Stimulated activated effector memory CD8-positive, alpha-beta T cell treated with anti-CD3 and anti-CD28 coated beads, Interleukin-12 subunit alpha, Interleukin-12 subunit beta, amount 100 ng/mL, for 72 hours (primary cell): Measurements from ENCODE around the gene IL5RA.
A peak's percentile ranks its signal among the peaks of the same experiment; 100 is the strongest.

Source experiments
- ATAC-seq: fragments of 150-1000 bp; cut with Tn5 transposase; 2 replicates; pipeline ENCODE4 v1.10.0; 2021
- DNase-seq, 2 donors: peaks; one replicate each; pipeline ENCODE4 v3.0.0; 2021 to 2022; ENCODE audit warnings: low spot score in 2 of 2
- H3K27ac Mint-ChIP-seq: one replicate; pipeline ENCODE4 v1.8.0; 2022; ENCODE audit warnings: mild to moderate bottlenecking, mixed read lengths
- H3K36me3 Mint-ChIP-seq: one replicate; pipeline ENCODE4 v1.8.0; 2022; ENCODE audit warnings: mild to moderate bottlenecking, mixed read lengths
- H3K4me1 Mint-ChIP-seq: one replicate; pipeline ENCODE4 v1.8.0; 2022; ENCODE audit warnings: mixed read lengths
- H3K4me3 Mint-ChIP-seq: one replicate; pipeline ENCODE4 v1.8.0; 2022; ENCODE audit warnings: mild to moderate bottlenecking, mixed read lengths
- H3K9me3 Mint-ChIP-seq: one replicate; pipeline ENCODE4 v1.8.0; 2022; ENCODE audit warnings: mixed read lengths

Gene IL5RA

GRCh38 chr3:3087279-3087678 is 22.9 kb downstream of the IL5RA start:
- Mint-ChIP-seq H3K9me3 (no peaks in the 10 kb centered on the region), H3K4me1 (no peaks in the 10 kb centered on the region), H3K4me3 (no peak overlapping the region), H3K36me3 (no peaks in the 10 kb centered on the region), H3K27ac (no peak overlapping the region)
- ATAC-seq (no peak), DNase-seq (no peak)

DNA sequence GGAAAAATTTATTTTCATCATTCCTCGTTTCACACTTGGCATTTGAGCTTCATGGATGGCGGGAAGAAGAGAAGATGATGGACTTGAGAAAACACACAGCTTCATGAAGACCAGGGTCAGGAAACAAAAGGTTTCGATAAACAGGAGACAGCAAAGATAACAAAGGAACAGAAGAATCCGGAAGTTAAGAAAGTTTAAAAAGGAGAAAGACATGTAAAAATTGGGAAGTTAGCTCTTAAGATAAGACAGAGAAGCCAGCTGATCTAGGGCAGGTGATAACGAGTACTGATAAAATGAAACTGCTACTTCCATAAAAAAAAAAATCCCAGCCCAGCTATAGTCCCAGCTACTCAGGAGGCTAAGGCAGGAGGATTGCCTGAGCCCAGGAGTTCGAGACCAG is 23.9 kb downstream of the IL5RA start:
- DNase-seq (no peak), ATAC-seq (no peak)
- H3K36me3 Mint-ChIP-seq = no peaks in the 10 kb centered on the region
- H3K4me1 Mint-ChIP-seq = no peaks in the 10 kb centered on the region
- no peak overlapping the region for H3K27ac Mint-ChIP-seq
- no peaks in the 10 kb centered on the region for H3K9me3 Mint-ChIP-seq
- H3K4me3 Mint-ChIP-seq = no peak overlapping the region

- Mint-ChIP-seq H3K9me3 (no peaks in the 10 kb centered on the region), H3K4me1 (no peaks in the 10 kb centered on the region), H3K36me3 (no peaks in the 10 kb centered on the region), H3K27ac (no peak overlapping the region), H3K4me3 (no peak overlapping the region)
- DNase-seq = no peak
- peak; percentile 44 for ATAC-seq
These were observed 24.4 kb downstream of the IL5RA start for GRCh38 chr3:3085782-3086181.

DNA sequence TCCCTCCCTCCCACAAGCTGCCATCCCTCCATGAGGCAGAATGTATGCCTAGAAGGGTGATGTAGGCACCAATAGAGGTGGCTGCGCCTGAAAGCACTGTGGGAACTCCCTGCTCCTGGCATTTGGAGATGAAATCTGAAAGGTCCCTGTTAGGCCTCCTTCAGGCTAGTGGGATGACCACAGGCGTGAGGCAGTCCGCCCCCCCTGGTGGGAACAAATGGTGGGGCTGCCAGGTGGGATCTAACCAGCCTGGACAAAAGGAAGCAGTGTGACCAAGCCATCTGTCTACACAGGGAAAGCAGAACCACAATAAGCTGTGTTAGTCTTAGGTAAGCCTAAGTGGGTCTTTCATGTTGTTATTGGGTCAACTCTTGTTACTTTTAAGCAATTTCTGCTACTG is 25.3 kb downstream of the IL5RA start:
- DNase-seq = no peak
- Mint-ChIP-seq H3K36me3 (no peaks in the 10 kb centered on the region), H3K4me1 (no peaks in the 10 kb centered on the region), H3K4me3 (no peak overlapping the region), H3K27ac (no peak overlapping the region), H3K9me3 (no peaks in the 10 kb centered on the region)
- no peak for ATAC-seq

DNA sequence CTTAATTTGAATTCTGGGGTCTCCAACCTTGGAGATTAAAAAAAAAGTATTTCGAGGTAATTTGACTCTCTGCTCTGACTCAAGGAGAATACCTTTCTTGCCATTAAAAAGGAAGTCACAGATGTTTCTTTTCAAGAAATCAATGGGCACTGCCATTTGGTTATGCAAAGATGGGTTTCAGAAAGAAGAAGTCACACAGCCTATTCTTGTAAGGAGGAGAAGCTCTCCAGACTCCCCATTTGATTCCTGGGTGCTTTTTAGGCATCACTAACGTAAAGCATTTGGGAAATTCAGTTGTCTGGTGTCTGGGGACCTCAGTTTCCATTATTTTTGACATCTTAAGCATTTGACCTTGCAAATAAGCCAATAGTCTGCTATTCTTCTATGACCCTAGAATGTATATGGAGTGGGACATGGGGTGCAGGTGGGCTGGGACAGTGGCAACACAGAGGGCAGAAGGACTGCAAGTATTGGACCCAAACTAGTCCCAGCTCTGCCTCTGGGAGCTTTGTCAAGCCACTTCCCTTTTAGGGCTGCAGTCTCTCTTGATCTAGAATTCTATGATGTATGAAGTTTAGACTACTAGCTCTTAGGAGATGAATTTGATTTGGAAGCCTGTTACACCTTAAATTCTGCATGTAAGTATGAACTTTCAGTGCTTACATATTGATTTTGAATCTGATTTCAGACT is 27.8 kb downstream of the IL5RA start:
- Mint-ChIP-seq H3K27ac (no peak overlapping the region), H3K36me3 (no peaks in the 10 kb centered on the region), H3K9me3 (no peaks in the 10 kb centered on the region), H3K4me1 (no peaks in the 10 kb centered on the region), H3K4me3 (no peak overlapping the region)
- ATAC-seq (no peak), DNase-seq (no peak)

GRCh38 chr3:3081381-3082233 is 28.6 kb downstream of the IL5RA start:
- Mint-ChIP-seq H3K27ac (no peak overlapping the region), H3K4me1 (no peaks in the 10 kb centered on the region), H3K4me3 (no peak overlapping the region), H3K9me3 (no peaks in the 10 kb centered on the region), H3K36me3 (no peaks in the 10 kb centered on the region)
- DNase-seq (no peak), ATAC-seq (no peak)

DNA sequence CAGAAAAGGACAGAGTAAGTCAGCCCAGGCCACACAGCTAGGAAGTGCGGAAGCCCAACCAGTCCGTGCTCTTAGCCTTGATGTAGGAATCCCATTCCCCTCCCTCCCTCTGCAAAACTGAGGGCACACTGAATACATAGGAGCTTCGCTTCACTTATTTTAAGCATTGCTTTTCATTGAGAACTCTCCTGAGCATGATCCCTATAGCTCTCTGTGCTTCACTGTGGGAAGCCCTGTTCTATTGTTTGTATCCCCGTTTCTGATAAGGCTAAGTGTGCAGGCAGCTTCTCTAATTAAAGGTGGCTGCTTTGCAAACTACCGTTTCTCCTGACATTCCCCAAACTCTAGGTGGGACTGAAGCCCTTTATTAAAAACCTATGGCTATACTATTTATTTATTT is 29.9 kb downstream of the IL5RA start:
- H3K4me1 Mint-ChIP-seq = no peaks in the 10 kb centered on the region
- H3K9me3 Mint-ChIP-seq = no peaks in the 10 kb centered on the region
- no peak overlapping the region for H3K27ac Mint-ChIP-seq
- no peak overlapping the region for H3K4me3 Mint-ChIP-seq
- no peaks in the 10 kb centered on the region for H3K36me3 Mint-ChIP-seq
- ATAC-seq (no peak), DNase-seq (no peak)

DNA sequence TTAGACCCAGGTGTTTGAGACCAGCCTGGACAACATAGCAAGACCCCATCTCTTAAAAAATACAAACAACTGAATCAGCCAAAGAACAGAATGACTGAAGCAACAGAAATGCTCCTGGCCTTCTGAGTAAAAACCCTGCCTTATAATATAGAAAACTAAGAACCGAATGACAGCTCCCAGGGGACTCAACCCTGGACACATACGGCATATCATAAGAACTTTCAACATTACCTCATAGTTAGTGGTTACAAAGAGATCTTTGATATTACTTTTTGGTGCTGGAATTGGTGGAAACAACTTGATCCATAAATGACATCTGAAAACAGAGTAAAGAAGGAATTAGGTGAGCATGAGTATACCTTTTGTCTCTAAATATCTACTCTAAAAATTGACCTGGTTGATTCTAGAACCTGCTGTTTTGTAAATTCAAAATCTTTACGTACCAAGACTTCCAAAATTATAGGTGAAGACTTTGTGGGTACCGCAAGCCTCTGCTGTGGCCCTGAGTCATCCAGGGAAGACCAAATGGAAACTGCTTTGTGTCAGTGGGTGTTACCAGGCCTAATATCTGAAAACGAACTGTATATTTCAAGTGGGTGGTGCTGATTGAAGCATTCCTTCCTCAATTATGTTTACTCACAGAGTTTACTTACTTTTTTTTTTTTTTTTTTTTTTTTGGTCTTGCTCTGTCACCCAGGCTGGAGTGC is 35.5 kb downstream of the IL5RA start:
- no peak overlapping the region for H3K27ac Mint-ChIP-seq
- no peaks in the 10 kb centered on the region for H3K4me1 Mint-ChIP-seq
- H3K36me3 Mint-ChIP-seq = no peaks in the 10 kb centered on the region
- H3K4me3 Mint-ChIP-seq = no peak overlapping the region
- no peaks in the 10 kb centered on the region for H3K9me3 Mint-ChIP-seq
- DNase-seq = no peak
- peak; percentile 60 for ATAC-seq

- Mint-ChIP-seq H3K36me3 (no peaks in the 10 kb centered on the region), H3K9me3 (no peaks in the 10 kb centered on the region), H3K4me3 (no peak overlapping the region), H3K4me1 (no peaks in the 10 kb centered on the region), H3K27ac (no peak overlapping the region)
- ATAC-seq = no peak
- no peak for DNase-seq
These were observed 39.0 kb downstream of the IL5RA start for GRCh38 chr3:3071136-3071535.

- H3K4me3 Mint-ChIP-seq = no peak overlapping the region
- no peaks in the 10 kb centered on the region for H3K4me1 Mint-ChIP-seq
- H3K36me3 Mint-ChIP-seq = no peaks in the 10 kb centered on the region
- DNase-seq = no peak
- H3K9me3 Mint-ChIP-seq = no peaks in the 10 kb centered on the region
- no peak overlapping the region for H3K27ac Mint-ChIP-seq
- no peak for ATAC-seq
These were observed 40.5 kb downstream of the IL5RA start for GRCh38 chr3:3069723-3070122.

DNA sequence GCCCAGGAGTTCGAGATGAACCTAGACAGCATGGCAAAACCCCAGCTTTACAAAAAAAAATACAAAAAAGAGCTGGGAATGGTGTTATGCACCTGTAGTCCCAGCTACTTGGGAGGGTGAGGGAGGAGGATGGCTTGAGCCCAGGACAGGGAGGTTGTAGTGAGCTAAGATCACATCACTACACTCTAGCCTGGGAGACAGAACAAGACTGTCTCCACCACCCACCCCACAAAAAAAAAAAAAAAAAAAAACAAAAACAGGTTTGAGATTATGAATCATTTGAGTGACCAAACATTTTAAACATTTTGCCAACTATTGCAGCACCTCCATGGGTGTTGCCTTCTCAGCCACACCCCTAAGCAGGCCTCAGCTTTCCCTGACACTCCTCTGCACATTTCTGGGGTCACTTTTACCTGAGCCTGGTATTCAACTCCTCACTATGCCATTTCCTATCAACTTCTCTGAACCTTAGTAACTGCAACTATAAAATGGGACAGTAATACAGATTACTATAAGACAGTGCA is 41.8 kb downstream of the IL5RA start:
- ATAC-seq (peak; percentile 31), DNase-seq (no peak)
- Mint-ChIP-seq H3K4me1 (no peaks in the 10 kb centered on the region), H3K27ac (no peak overlapping the region), H3K36me3 (no peaks in the 10 kb centered on the region), H3K9me3 (no peaks in the 10 kb centered on the region), H3K4me3 (no peak overlapping the region)

GRCh38 chr3:3066910-3067309 is 43.3 kb downstream of the IL5RA start:
- ATAC-seq (no peak), DNase-seq (no peak)

DNA sequence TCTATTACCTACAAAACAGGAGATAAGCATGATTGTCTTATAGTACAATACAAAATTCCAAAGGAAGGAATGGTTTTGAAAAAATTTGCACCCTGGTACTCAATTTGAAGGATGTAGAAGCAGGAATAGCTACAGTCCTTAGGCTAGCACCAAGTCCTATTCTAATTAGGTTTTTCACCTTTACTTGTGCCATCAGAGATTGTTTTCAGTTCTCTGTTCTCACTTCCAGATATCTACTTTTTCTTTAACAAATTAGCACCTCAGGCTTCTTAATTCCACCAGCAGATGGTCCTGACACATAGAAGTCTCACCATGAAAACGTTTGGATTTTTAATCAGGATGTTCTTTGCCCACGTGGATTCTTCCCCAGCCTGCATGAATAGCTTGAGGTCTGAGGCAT is 43.8 kb downstream of the IL5RA start:
- no peaks in the 10 kb centered on the region for H3K36me3 Mint-ChIP-seq
- no peak overlapping the region for H3K27ac Mint-ChIP-seq
- ATAC-seq = no peak

More at GRCh38 chr3:3066910-3067309, 43.3 kb downstream of the IL5RA start:
- H3K9me3 Mint-ChIP-seq = no peaks in the 10 kb centered on the region
- no peaks in the 10 kb centered on the region for H3K36me3 Mint-ChIP-seq
- no peaks in the 10 kb centered on the region for H3K4me1 Mint-ChIP-seq
- H3K27ac Mint-ChIP-seq = no peak overlapping the region
- H3K4me3 Mint-ChIP-seq = no peak overlapping the region

GRCh38 chr3:3065876-3066275 is 44.3 kb downstream of the IL5RA start:
- no peak overlapping the region for H3K27ac Mint-ChIP-seq
- H3K4me3 Mint-ChIP-seq = no peak overlapping the region
- DNase-seq = no peak
- no peaks in the 10 kb centered on the region for H3K4me1 Mint-ChIP-seq
- no peaks in the 10 kb centered on the region for H3K36me3 Mint-ChIP-seq
- H3K9me3 Mint-ChIP-seq = no peaks in the 10 kb centered on the region
- no peak for ATAC-seq

More for the DNA sequence above, 43.8 kb downstream of the IL5RA start:
- Mint-ChIP-seq H3K9me3 (no peaks in the 10 kb centered on the region), H3K4me1 (no peaks in the 10 kb centered on the region), H3K4me3 (no peak overlapping the region)
- no peak for DNase-seq

- ATAC-seq = no peak
- no peaks in the 10 kb centered on the region for H3K4me1 Mint-ChIP-seq
- H3K9me3 Mint-ChIP-seq = no peaks in the 10 kb centered on the region
- DNase-seq = no peak
- H3K4me3 Mint-ChIP-seq = no peak overlapping the region
- no peaks in the 10 kb centered on the region for H3K36me3 Mint-ChIP-seq
- no peak overlapping the region for H3K27ac Mint-ChIP-seq
These were observed 45.9 kb downstream of the IL5RA start for GRCh38 chr3:3064297-3064696.
